CD4-positive, alpha-beta T cell (primary cell): Measurements from ENCODE around the gene SP7. TPM values are rescaled to one million over a fixed set of nuclear protein-coding genes. Genes with fewer than 3 reads are reported as not detected.

Experiments
- ATAC-seq: fragments of 200-7000 bp; cut with Tn5 transposase; one replicate; pipeline ENCODE4 v1.10.0; 2022; ENCODE audit warnings: mild to moderate bottlenecking; ENCODE audit not compliant: poor library complexity
- CTCF ChIA-PET: fragments of 350-600 bp; sonication (Branson Sonifier 250); formaldehyde crosslinking; loops from one replicate; lab custom pipeline; 2021; ENCODE audit warnings: antibody characterized with exemption, inconsistent platforms; lab: Charles Lee
- POLR2A ChIA-PET: fragments of 350-600 bp; sonication (Branson Sonifier 250); formaldehyde crosslinking; loops from one replicate; lab custom pipeline; 2021; ENCODE audit warnings: antibody characterized with exemption, inconsistent platforms; lab: Charles Lee
- DNase-seq, 14 experiments: peaks; one replicate each; pipeline ENCODE4 v3.0.0-alpha.2; 2013 to 2020; ENCODE audit warnings: mixed read lengths in 2 of 14
- H3K27ac ChIP-seq, 2 donors: one replicate each; pipeline versions ENCODE4 v1.5.1 to v1.7.0; 2013; ENCODE audit warnings: low read length in 2 of 2, low read depth in 1 of 2, mild to moderate bottlenecking in 1 of 2
- H3K27me3 ChIP-seq, 2 experiments: 1 replicate in 1 of 2; 2 replicates in 1 of 2; pipeline versions ENCODE4 v1.6.1 to v1.7.0; 2013; ENCODE audit warnings: low read length in 2 of 2, control low read depth in 1 of 2, mild to moderate bottlenecking in 1 of 2, moderate library complexity in 1 of 2; ENCODE audit not compliant: insufficient read depth in 2 of 2, control insufficient read depth in 1 of 2
- H3K36me3 ChIP-seq: one replicate; pipeline ENCODE4 v1.6.1; 2013; ENCODE audit warnings: low read length, control low read depth; ENCODE audit not compliant: insufficient read depth
- H3K4me1 ChIP-seq: one replicate; pipeline ENCODE4 v1.6.1; 2013; ENCODE audit warnings: low read length, control low read depth; ENCODE audit not compliant: insufficient read depth
- H3K4me3 ChIP-seq: one replicate; pipeline ENCODE4 v1.5.1; 2013; ENCODE audit warnings: mild to moderate bottlenecking, low read length, moderate library complexity
- H3K9me3 ChIP-seq, 2 experiments: 1 replicate in 1 of 2; 2 replicates in 1 of 2; pipeline versions ENCODE4 v1.6.1 to v1.7.0; 2013; ENCODE audit warnings: low read length in 2 of 2, mild to moderate bottlenecking in 2 of 2, control low read depth in 1 of 2, moderate library complexity in 1 of 2; ENCODE audit not compliant: control insufficient read depth in 1 of 2, insufficient read depth in 1 of 2
- H3K27ac Mint-ChIP-seq: one replicate; pipeline ENCODE4 v1.8.0; 2020; ENCODE audit warnings: mixed read lengths
- H3K27me3 Mint-ChIP-seq: one replicate; pipeline ENCODE4 v1.8.0; 2021; ENCODE audit warnings: mixed read lengths
- H3K36me3 Mint-ChIP-seq: one replicate; pipeline ENCODE4 v1.8.0; 2021; ENCODE audit warnings: low read depth, mixed read lengths
- H3K4me1 Mint-ChIP-seq: one replicate; pipeline ENCODE4 v1.8.0; 2021; ENCODE audit warnings: low read depth, mixed read lengths
- H3K4me3 Mint-ChIP-seq: one replicate; pipeline ENCODE4 v1.8.0; 2020; ENCODE audit warnings: mild to moderate bottlenecking, mixed read lengths
- H3K9me3 Mint-ChIP-seq: one replicate; pipeline ENCODE4 v1.8.0; 2020; ENCODE audit warnings: mixed read lengths
- CTCF ChIP-seq: fragments of 200-600 bp; IDR thresholded peaks from one replicate; pipeline ENCODE4 v1.8.0; 2022; ENCODE audit warnings: antibody characterized with exemption, mild to moderate bottlenecking
- intact Hi-C, 2 experiments: fragments of 100-400 bp; cut with DNase I in 1 of 2; cut with micrococcal nuclease in 1 of 2; formaldehyde crosslinking; loops; one replicate each; pipeline versions ENCODE4 v1.15.1 to v1.9.0; 2023 to 2025; cut with DNase I, micrococcal nuclease
- total RNA-seq, 174 experiments: library from RNA in 2 of 174; stranded (reverse) in 2 of 174; gene quantifications; one replicate each; pipeline ENCODE4 v1.2.3 and lab custom pipeline; 2021 to 2026

Gene SP7
- total RNA-seq, 2 experiments from 2014 or later: 0.14 TPM; not detected in 1

GRCh38 chr12:53338916-53339315 is 2.8 kb upstream of the SP7 start:
- H3K27ac Mint-ChIP-seq: no peak overlapping the region
- Histone ChIP-seq H3K9me3 (no peaks in the 10 kb centered on the region), H3K4me3 (no peak overlapping the region), H3K27ac (no peak overlapping the region), H3K36me3 (no peaks in the 10 kb centered on the region), H3K27me3 (peaks cover 31 to 49% of the 10 kb centered on the region in 2 experiments), H3K4me1 (peaks cover 5% of the 10 kb centered on the region)
- H3K4me1 Mint-ChIP-seq: peaks cover 13% of the 10 kb centered on the region
- TF ChIP-seq CTCF: no peak
- DNase-seq (no peak), ATAC-seq (no peak)
- peaks cover 49% of the 10 kb centered on the region for H3K27me3 Mint-ChIP-seq
- H3K9me3 Mint-ChIP-seq: no peaks in the 10 kb centered on the region
- intact Hi-C loops: no loop called here
- ChIA-PET CTCF (no interaction called here), POLR2A (no interaction called here)
- no peak overlapping the region for H3K4me3 Mint-ChIP-seq
- H3K36me3 Mint-ChIP-seq: no peaks in the 10 kb centered on the region

GRCh38 chr12:53338017-53338416 is 1.9 kb upstream of the SP7 start:
- H3K36me3 Mint-ChIP-seq: no peaks in the 10 kb centered on the region
- DNase-seq (peak in 1 of 14 experiments; percentile 29), ATAC-seq (no peak)
- no peaks in the 10 kb centered on the region for H3K9me3 Mint-ChIP-seq
- H3K36me3 ChIP-seq: no peaks in the 10 kb centered on the region
- no peak overlapping the region for H3K27ac ChIP-seq
- no peak overlapping the region for H3K4me3 ChIP-seq
- POLR2A ChIA-PET: no interaction called here
- peaks cover 52% of the 10 kb centered on the region for H3K27me3 Mint-ChIP-seq
- TF ChIP-seq CTCF: no peak
- intact Hi-C loops: no loop called here
- peaks cover 4% of the 10 kb centered on the region for H3K4me1 Mint-ChIP-seq
- CTCF ChIA-PET: no interaction called here
- H3K27ac Mint-ChIP-seq: no peak overlapping the region
- H3K4me3 Mint-ChIP-seq: no peak overlapping the region
- peaks cover 4% of the 10 kb centered on the region for H3K4me1 ChIP-seq
- H3K9me3 ChIP-seq: no peaks in the 10 kb centered on the region
- H3K27me3 ChIP-seq: peaks cover 31 to 50% of the 10 kb centered on the region in 2 experiments

GRCh38 chr12:53334822-53335221 is 1.3 kb downstream of the SP7 start:
- Histone ChIP-seq H3K36me3 (no peaks in the 10 kb centered on the region), H3K4me3 (no peak overlapping the region), H3K27ac (no peak overlapping the region), H3K4me1 (peaks cover 4% of the 10 kb centered on the region), H3K27me3 (peaks cover 33 to 46% of the 10 kb centered on the region in 2 experiments), H3K9me3 (no peaks in the 10 kb centered on the region)
- Mint-ChIP-seq H3K9me3 (no peaks in the 10 kb centered on the region), H3K27ac (no peak overlapping the region), H3K27me3 (peaks cover 48% of the 10 kb centered on the region), H3K4me1 (peaks cover 4% of the 10 kb centered on the region), H3K4me3 (no peak overlapping the region), H3K36me3 (no peaks in the 10 kb centered on the region)
- no peak for TF ChIP-seq CTCF
- CTCF ChIA-PET: interaction anchor here (1.0 kb wide), 1 partner anchor 86 kb away, joined by 3 read pairs; no protein-coding TSS in a partner anchor
- intact Hi-C loops: no loop called here
- POLR2A ChIA-PET: interaction anchor here (1.3 kb wide), 1 partner anchor 45 kb away, joined by 6 read pairs; the partner anchor contains the start of gene SP1
- no peak for ATAC-seq
- no peak for DNase-seq
